Measurements from ENCODE around the gene EMC8.
"Not testable (repeated sequence)": the region's sequence is repeated elsewhere in the genome, so short reads cannot be mapped to it uniquely, and the experiment has no call there.

The EMC8 gene

GRCh38 chr16:85799497-85800320, at the start of gene EMC8, which contains the start of gene COX4I1:
Gene EMC8, minus strand, starts transcription at chr16:85799544. Its CDS starts 249 bp downstream, at chr16:85799295.
Gene COX4I1, plus strand, starts transcription at chr16:85799695. Its CDS starts 1,511 bp downstream, at chr16:85801206.
- H3K4me3 ChIP-seq (ENCODE audit: low read depth, low read length): peak within 1 kb of the TSS; percentile 95
- peak; percentile 80 for DNase-seq (ENCODE audit: low read depth)

- no peak for DNase-seq (ENCODE audit: low read depth)
- H3K4me3 ChIP-seq (ENCODE audit: low read depth, low read length): no peak overlapping the region
Observed at GRCh38 chr16:85848986-85849385, 49.6 kb upstream of the EMC8 start.

GRCh38 chr16:85847681-85848601, 48.6 kb upstream of the EMC8 start:
- no peak for DNase-seq (ENCODE audit: low read depth)
- no peak overlapping the region for H3K4me3 ChIP-seq (ENCODE audit: low read depth, low read length)

GRCh38 chr16:85847036-85847435, 47.7 kb upstream of the EMC8 start:
- H3K4me3 ChIP-seq (ENCODE audit: low read depth, low read length): no peak overlapping the region
- no peak for DNase-seq (ENCODE audit: low read depth)

GRCh38 chr16:85846461-85846860, 47.1 kb upstream of the EMC8 start:
- no peak overlapping the region for H3K4me3 ChIP-seq (ENCODE audit: low read depth, low read length)
- DNase-seq (ENCODE audit: low read depth): no peak

GRCh38 chr16:85845266-85845665, 45.9 kb upstream of the EMC8 start:
- no peak for DNase-seq (ENCODE audit: low read depth)
- H3K4me3 ChIP-seq (ENCODE audit: low read depth, low read length): no peak overlapping the region

- H3K4me3 ChIP-seq (ENCODE audit: low read depth, low read length): no peak overlapping the region
- no peak for DNase-seq (ENCODE audit: low read depth)
Observed at GRCh38 chr16:85844786-85845185, 45.4 kb upstream of the EMC8 start.

GRCh38 chr16:85844169-85844481, 44.8 kb upstream of the EMC8 start:
- DNase-seq (ENCODE audit: low read depth): no peak
- no peak overlapping the region for H3K4me3 ChIP-seq (ENCODE audit: low read depth, low read length)

- no peak for DNase-seq (ENCODE audit: low read depth)
- no peak overlapping the region for H3K4me3 ChIP-seq (ENCODE audit: low read depth, low read length)
Observed at GRCh38 chr16:85843471-85844168, 44.3 kb upstream of the EMC8 start.

GRCh38 chr16:85842848-85843247, 43.5 kb upstream of the EMC8 start:
- no peak overlapping the region for H3K4me3 ChIP-seq (ENCODE audit: low read depth, low read length)
- no peak for DNase-seq (ENCODE audit: low read depth)

GRCh38 chr16:85842435-85842834, 43.1 kb upstream of the EMC8 start:
- H3K4me3 ChIP-seq (ENCODE audit: low read depth, low read length): no peak overlapping the region
- DNase-seq (ENCODE audit: low read depth): no peak

- no peak overlapping the region for H3K4me3 ChIP-seq (ENCODE audit: low read depth, low read length)
- DNase-seq (ENCODE audit: low read depth): no peak
Observed at GRCh38 chr16:85840801-85841200, 41.5 kb upstream of the EMC8 start.

- no peak for DNase-seq (ENCODE audit: low read depth)
- H3K4me3 ChIP-seq (ENCODE audit: low read depth, low read length): no peak overlapping the region
Observed at GRCh38 chr16:85840395-85840794, 41.1 kb upstream of the EMC8 start.

GRCh38 chr16:85839681-85840240, 40.4 kb upstream of the EMC8 start:
- no peak overlapping the region for H3K4me3 ChIP-seq (ENCODE audit: low read depth, low read length)

GRCh38 chr16:85838876-85839585, 39.7 kb upstream of the EMC8 start:
- no peak for DNase-seq (ENCODE audit: low read depth)
- no peak overlapping the region for H3K4me3 ChIP-seq (ENCODE audit: low read depth, low read length)

More at GRCh38 chr16:85839681-85840240, 40.4 kb upstream of the EMC8 start:
- DNase-seq (ENCODE audit: low read depth): no peak

GRCh38 chr16:85838381-85838780, 39.0 kb upstream of the EMC8 start:
- no peak for DNase-seq (ENCODE audit: low read depth)

GRCh38 chr16:85837654-85838053, 38.3 kb upstream of the EMC8 start:
- not testable (repeated sequence) for H3K4me3 ChIP-seq (ENCODE audit: low read depth, low read length); DNase-seq (ENCODE audit: low read depth)

More at GRCh38 chr16:85838381-85838780, 39.0 kb upstream of the EMC8 start:
- no peak overlapping the region for H3K4me3 ChIP-seq (ENCODE audit: low read depth, low read length)

- no peak for DNase-seq (ENCODE audit: low read depth)
- no peak overlapping the region for H3K4me3 ChIP-seq (ENCODE audit: low read depth, low read length)
Observed at GRCh38 chr16:85836706-85837582, 37.6 kb upstream of the EMC8 start.

All from skeletal muscle cell (primary cell).